ENCODE data around the gene SDK1.

Gene SDK1

GRCh38 chr7:4127909-4128560 lies 827.0 kb downstream of the SDK1 start:
- no peak for DNase-seq

- no peak for DNase-seq
Measured at GRCh38 chr7:4129481-4130122, 828.5 kb downstream of the SDK1 start.

- DNase-seq, result no peak
Measured at GRCh38 chr7:4131063-4131462, 830.0 kb downstream of the SDK1 start.

- DNase-seq, result no peak
Measured at GRCh38 chr7:4132221-4132620, 831.2 kb downstream of the SDK1 start.

- no peak for DNase-seq
Measured at GRCh38 chr7:4133491-4134044, 832.5 kb downstream of the SDK1 start.

- DNase-seq, result no peak
Measured at GRCh38 chr7:4134204-4134603, 833.2 kb downstream of the SDK1 start.

- no peak for DNase-seq
Measured at GRCh38 chr7:4134631-4135030, 833.6 kb downstream of the SDK1 start.

GRCh38 chr7:4135301-4135700 lies 834.2 kb downstream of the SDK1 start:
- DNase-seq, result no peak

- DNase-seq, result no peak
Measured at GRCh38 chr7:4136036-4136435, 835.0 kb downstream of the SDK1 start.

- no peak for DNase-seq
Measured at GRCh38 chr7:4136501-4137110, 835.6 kb downstream of the SDK1 start.

- no peak for DNase-seq
Measured at GRCh38 chr7:4137552-4137951, 836.5 kb downstream of the SDK1 start.

- DNase-seq, result no peak
Measured at GRCh38 chr7:4138866-4139265, 837.8 kb downstream of the SDK1 start.

- no peak for DNase-seq
Measured at GRCh38 chr7:4139656-4140625, 838.9 kb downstream of the SDK1 start.

GRCh38 chr7:4140933-4141332 lies 839.9 kb downstream of the SDK1 start:
- DNase-seq, result no peak

GRCh38 chr7:4143006-4143405 lies 842.0 kb downstream of the SDK1 start:
- DNase-seq, result no peak

- no peak for DNase-seq
Measured at GRCh38 chr7:4143511-4144171, 842.6 kb downstream of the SDK1 start.

GRCh38 chr7:4144172-4144701 lies 843.2 kb downstream of the SDK1 start:
- no peak for DNase-seq

GRCh38 chr7:4144811-4145510 lies 843.9 kb downstream of the SDK1 start:
- DNase-seq, result no peak

- no peak for DNase-seq
Measured at GRCh38 chr7:4145576-4145975, 844.5 kb downstream of the SDK1 start.

- no peak for DNase-seq
Measured at GRCh38 chr7:4147926-4148620, 847.0 kb downstream of the SDK1 start.

GRCh38 chr7:4149236-4149635 lies 848.2 kb downstream of the SDK1 start:
- no peak for DNase-seq
